Activated CD4-positive, alpha-beta T cell treated with anti-CD3 and anti-CD28 coated beads for 48 hours (primary cell): Measurements from ENCODE around the gene U2AF1L4.
"Not testable (repeated sequence)": the region's sequence is repeated elsewhere in the genome, so short reads cannot be mapped to it uniquely, and the experiment has no call there.

Experiments used
- DNase-seq: peaks from one replicate; pipeline ENCODE4 v3.0.0-alpha.2; 2020

The U2AF1L4 gene

GRCh38 chr19:35739275-35740107, 5.7 kb downstream of the U2AF1L4 start:
- DNase-seq: no peak

DNA sequence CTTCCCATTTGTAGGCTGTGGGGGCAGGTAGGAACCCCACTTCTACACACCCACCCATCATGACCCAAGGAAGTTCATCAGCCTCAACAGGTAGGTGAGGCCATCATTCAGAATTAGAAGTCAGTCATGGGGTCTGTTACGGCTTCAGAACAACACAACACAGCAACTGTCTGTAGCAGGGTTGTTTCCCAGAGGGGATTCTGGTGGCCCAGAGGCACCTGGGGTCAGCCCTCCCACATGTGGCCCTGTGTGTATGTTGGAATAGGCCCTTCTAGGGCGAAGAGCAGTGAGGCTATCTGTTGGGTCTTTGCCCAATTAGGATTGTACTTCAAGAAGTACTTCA, 6.4 kb downstream of the U2AF1L4 start:
- DNase-seq: no peak

- no peak for DNase-seq
These were observed 7.0 kb downstream of the U2AF1L4 start for GRCh38 chr19:35738021-35738886.

DNA sequence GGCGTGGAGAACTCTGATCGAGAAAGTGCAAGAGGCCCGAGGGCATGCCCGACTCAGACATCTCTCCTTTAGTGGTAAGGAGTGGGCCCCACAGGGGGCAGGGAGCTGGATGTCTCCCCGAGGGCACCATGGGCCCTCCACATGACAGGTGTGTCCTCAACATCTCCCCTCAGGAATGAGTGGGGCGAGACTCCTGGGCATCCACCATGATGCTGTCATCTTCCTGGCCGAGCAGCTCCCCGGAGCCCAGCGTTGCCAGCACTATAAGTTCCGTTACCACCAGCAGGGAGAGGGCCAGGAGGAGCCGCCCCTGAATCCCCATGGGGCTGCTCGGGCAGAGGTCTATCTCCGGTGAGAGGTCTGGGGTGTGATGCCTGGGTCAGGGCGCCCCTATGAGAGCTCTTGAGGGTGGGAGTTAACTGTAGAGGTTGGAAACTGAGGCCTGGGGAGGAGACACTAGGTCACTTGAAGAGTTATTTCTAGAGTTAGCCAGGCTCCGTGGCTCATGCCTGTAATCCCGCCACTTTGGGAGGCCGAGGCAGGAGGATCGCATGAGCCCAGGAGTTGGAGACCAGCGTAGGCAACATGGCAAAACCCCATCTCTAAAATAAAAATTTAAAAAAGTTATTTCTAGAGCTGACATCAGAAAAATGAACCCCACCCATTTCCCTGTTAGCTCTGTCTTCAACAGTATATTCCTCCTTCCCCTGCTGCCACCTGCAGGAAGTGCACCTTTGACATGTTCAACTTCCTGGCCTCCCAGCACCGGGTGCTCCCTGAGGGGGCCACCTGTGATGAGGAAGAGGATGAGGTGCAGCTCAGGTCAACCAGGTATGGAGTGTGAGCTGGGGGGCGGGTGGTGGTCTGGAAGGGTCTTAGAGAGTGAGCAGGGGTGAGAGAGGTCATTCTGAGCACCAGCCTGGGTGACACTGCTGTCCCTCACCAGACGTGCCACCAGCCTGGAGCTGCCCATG, 8.0 kb downstream of the U2AF1L4 start:
- DNase-seq: no peak

GRCh38 chr19:35734889-35735288, 10.3 kb downstream of the U2AF1L4 start:
- DNase-seq: no peak

GRCh38 chr19:35734273-35734672, 10.9 kb downstream of the U2AF1L4 start:
- DNase-seq: no peak

DNA sequence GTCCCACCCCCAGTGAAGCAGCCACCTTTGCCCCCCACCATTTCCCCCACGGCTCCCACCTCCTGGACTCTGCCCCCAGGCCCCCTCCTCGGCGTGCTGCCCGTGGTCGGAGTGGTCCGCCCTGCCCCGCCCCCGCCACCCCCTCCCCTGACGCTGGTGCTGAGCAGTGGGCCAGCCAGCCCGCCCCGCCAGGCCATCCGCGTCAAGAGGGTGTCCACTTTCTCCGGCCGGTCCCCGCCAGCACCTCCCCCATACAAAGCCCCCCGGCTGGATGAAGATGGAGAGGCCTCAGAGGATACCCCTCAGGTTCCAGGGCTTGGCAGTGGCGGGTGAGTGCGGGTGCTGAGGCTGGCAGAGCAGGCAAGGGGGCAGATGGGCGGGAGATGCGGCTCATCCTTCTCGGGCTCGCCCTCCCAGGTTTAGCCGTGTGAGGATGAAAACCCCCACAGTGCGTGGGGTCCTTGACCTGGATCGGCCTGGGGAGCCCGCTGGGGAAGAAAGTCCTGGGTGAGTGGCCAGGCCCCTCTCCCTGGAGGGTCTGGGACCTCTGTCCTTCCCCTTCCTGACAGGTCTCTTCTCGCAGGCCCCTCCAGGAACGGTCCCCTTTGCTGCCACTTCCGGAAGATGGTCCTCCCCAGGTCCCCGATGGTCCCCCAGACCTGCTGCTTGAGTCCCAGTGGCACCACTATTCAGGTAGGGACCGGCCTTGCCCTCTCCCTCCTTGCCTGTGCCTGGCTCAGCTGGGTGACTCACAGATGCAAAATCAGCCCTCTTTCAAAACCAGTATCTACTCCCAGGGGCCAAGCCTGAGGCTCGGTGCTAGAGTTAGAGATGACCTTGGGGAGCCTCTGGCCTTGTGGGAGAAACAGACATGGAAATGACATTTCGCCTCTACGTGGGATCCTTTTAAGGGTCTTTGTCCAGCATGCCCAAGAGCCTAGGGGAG, 11.8 kb downstream of the U2AF1L4 start:
- DNase-seq: no peak

DNA sequence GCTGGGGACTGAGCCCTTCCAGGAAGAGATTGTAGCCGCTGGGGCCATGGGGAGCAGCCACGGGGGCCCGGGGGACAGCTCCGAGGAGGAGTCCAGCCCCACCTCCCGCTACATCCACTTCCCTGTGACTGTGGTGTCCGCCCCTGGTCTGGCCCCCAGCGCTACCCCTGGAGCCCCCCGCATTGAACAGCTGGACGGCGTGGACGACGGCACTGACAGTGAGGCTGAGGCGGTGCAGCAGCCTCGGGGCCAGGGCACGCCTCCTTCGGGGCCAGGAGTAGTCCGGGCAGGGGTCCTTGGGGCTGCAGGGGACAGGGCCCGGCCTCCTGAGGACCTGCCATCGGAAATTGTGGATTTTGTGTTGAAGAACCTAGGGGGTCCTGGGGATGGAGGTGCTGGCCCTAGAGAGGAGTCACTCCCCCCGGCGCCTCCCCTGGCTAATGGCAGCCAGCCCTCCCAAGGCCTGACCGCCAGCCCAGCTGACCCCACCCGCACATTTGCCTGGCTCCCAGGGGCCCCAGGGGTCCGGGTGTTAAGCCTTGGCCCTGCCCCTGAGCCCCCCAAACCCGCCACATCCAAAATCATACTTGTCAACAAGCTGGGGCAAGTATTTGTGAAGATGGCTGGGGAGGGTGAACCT, 12.6 kb downstream of the U2AF1L4 start:
- DNase-seq: no peak

DNA sequence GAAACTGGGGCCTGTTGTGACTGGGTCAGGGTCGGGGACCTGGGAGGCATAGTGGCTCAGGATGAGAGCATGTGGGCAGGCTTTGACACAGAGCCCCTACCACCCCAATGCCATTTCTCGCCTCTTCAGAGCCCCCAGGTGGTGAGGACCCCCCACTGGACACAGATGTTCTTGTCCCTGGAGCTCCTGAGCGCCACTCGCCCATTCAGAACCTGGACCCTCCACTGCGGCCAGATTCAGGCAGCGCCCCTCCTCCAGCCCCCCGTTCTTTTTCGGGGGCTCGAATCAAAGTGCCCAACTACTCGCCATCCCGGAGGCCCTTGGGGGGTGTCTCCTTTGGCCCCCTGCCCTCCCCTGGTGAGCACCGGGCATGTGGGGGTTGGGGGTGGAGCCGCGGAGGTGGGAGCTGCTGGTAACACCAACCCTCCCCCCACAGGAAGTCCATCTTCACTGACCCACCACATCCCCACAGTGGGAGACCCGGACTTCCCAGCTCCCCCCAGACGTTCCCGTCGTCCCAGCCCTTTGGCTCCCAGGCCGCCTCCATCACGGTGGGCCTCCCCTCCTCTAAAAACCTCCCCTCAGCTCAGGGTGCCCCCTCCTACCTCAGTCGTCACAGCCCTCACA, 13.3 kb downstream of the U2AF1L4 start:
- no peak for DNase-seq

DNA sequence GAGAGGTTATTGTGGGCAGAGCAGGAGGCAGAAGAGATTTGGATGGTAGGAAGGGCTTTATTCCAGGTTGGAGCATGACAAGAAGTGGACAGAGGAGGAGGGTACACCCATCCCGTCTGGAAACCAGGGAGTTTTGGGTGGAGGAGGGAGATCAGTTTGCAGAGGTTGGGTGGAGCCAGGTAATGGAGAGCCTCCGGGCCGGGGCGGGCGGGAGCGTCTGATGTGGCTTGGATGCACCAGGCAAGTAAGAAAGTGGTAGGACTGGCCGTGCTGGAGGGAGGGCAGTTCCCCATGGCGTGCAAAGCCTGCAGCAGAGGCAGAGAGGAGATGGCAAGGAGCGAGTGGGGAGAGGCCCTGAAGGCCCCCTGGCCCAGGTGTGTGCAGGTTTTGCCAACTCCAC, 13.9 kb downstream of the U2AF1L4 start:
- no peak for DNase-seq

GRCh38 chr19:35730326-35730725, 14.9 kb downstream of the U2AF1L4 start:
- no peak for DNase-seq

- DNase-seq: no peak
These were observed 15.5 kb downstream of the U2AF1L4 start for GRCh38 chr19:35729763-35730162.

DNA sequence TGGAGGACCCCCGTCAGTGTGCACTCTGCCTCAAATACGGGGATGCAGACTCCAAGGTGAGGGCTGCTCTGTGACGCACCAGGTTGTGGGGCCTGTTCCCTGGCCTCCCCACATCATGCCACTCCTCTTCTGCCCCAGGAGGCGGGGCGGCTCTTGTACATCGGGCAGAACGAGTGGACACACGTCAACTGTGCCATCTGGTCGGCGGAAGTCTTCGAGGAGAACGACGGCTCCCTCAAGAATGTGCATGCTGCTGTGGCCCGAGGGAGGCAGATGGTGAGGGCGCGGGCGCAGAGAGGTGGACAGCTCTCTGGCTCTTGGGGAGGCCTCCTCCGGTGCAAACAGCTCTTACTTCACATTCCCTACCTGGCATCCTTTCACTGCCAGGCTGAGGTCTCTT, 16.2 kb downstream of the U2AF1L4 start:
- DNase-seq: no peak

GRCh38 chr19:35727956-35728706, 17.1 kb downstream of the U2AF1L4 start:
- no peak for DNase-seq

- DNase-seq: no peak
These were observed 17.9 kb downstream of the U2AF1L4 start for GRCh38 chr19:35727053-35727955.

- no peak for DNase-seq
These were observed 19.9 kb downstream of the U2AF1L4 start for GRCh38 chr19:35725216-35725861.

DNA sequence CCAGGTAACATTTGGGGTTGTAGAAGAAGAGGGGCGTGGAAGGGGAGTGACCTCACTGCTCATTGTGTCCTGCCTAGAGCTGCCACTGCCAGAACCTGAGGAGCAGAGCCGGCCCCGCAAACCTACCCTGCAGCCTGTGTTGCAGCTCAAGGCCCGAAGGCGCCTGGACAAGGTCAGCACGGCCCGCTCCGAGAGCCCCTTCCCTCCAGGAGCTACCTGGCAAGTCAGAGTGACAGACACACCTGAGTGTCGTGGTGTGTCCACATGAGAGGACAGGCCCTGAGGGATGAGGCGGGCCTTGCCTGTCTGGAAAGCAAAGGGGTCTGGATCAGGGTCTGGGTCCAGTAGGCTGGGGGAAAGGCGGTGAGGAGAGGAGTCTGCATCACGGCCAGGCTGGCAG, 20.7 kb downstream of the U2AF1L4 start:
- no peak for DNase-seq

- DNase-seq: not testable (repeated sequence)
These were observed 21.1 kb downstream of the U2AF1L4 start for GRCh38 chr19:35724132-35724531.
